Activated naive CD8-positive, alpha-beta T cell (primary cell): ENCODE results near the gene SRPK3.
A peak's percentile ranks its signal among the peaks of the same experiment; 100 is the strongest.
"Not testable (repeated sequence)": the region's sequence is repeated elsewhere in the genome, so short reads cannot be mapped to it uniquely, and the experiment has no call there.

Experiments
- H3K27ac Mint-ChIP-seq: one replicate; pipeline ENCODE4 v1.8.0; 2021; ENCODE audit warnings: mixed read lengths
- H3K27me3 Mint-ChIP-seq: one replicate; pipeline ENCODE4 v1.8.0; 2021; ENCODE audit warnings: mixed read lengths
- H3K36me3 Mint-ChIP-seq: one replicate; pipeline ENCODE4 v1.8.0; 2021; ENCODE audit warnings: mixed read lengths
- H3K4me1 Mint-ChIP-seq: one replicate; pipeline ENCODE4 v1.8.0; 2021; ENCODE audit warnings: low read depth, mixed read lengths
- H3K4me3 Mint-ChIP-seq: one replicate; pipeline ENCODE4 v1.8.0; 2021; ENCODE audit warnings: mild to moderate bottlenecking, mixed read lengths
- H3K9me3 Mint-ChIP-seq: one replicate; pipeline ENCODE4 v1.8.0; 2021; ENCODE audit warnings: low read depth, mixed read lengths

SRPK3 gene

DNA sequence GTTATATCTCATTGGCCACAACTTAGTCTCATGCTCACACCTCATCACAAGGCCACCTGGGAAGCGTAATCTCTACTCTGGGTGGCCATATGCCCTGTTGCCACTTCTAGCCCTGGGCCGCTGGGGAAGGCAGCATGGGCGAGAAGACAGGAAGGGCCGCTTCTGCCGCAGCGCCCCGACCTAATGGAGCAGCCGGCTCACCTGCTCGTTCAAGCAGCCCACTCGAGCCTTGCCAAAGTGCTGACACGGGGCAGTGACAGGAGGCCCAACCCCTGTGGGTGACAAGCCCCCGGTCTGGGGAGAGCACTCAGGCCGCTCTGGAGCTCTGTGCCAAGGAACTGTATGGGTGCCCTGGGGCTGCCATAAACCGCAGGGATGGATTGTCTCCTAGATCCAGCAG, 38.7 kb upstream of the SRPK3 start:
- not testable (repeated sequence) for H3K36me3 Mint-ChIP-seq, H3K27me3 Mint-ChIP-seq, H3K9me3 Mint-ChIP-seq, H3K27ac Mint-ChIP-seq, H3K4me3 Mint-ChIP-seq
- peaks cover 15% of the 10 kb centered on the region for H3K4me1 Mint-ChIP-seq

DNA sequence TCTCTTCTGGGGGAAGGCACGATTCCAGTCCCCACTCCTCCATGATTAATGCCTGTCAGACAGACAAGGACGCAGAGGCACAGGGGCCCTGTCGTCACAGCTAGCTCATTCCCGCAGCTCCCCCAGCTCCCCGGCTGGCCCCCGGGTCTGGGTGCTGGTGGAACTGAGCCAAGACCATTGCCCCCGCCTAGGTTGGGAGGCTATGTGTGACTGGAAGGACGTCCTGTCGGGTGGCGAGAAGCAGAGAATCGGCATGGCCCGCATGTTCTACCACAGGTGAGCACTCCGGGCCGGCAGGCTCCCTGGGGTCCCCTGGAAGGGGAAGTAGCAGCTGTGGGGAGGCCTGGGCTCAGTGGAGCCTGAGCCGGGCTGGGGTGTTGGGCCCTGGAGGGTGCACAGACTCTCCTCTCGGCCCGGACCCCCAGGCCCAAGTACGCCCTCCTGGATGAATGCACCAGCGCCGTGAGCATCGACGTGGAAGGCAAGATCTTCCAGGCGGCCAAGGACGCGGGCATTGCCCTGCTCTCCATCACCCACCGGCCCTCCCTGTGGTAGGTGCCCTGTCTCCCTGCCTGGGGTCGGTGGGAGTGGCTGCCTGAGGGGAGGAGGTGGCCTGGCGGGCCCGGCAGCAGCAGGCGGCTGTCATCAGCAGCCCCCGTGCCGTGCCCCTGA, 37.9 kb upstream of the SRPK3 start:
- not testable (repeated sequence) for H3K27ac Mint-ChIP-seq, H3K4me3 Mint-ChIP-seq, H3K9me3 Mint-ChIP-seq, H3K36me3 Mint-ChIP-seq, H3K27me3 Mint-ChIP-seq
- peaks cover 15% of the 10 kb centered on the region for H3K4me1 Mint-ChIP-seq

DNA sequence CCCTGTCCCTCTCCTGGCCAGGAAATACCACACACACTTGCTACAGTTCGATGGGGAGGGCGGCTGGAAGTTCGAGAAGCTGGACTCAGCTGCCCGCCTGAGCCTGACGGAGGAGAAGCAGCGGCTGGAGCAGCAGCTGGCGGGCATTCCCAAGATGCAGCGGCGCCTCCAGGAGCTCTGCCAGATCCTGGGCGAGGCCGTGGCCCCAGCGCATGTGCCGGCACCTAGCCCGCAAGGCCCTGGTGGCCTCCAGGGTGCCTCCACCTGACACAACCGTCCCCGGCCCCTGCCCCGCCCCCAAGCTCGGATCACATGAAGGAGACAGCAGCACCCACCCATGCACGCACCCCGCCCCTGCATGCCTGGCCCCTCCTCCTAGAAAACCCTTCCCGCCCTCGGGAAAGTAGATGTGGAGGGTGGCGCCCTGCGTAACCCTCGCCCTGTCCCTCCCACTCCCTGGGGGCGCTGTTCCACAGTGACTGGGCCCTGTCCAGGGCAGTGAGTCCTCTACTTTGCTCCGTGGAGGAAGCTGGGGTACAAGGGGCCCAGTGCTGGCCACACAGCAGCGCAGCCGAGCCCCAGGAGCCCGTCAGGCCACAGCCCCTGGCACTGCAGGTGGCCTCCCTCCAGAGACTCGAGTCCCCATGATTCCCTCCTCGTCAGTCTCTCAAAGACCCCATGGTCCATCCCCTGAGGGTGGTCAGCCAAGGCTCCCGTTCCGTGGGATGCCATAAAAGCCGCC, 37.2 kb upstream of the SRPK3 start:
- H3K4me3 Mint-ChIP-seq, H3K36me3 Mint-ChIP-seq, H3K9me3 Mint-ChIP-seq, H3K27ac Mint-ChIP-seq, H3K27me3 Mint-ChIP-seq: not testable (repeated sequence)
- peaks cover 15% of the 10 kb centered on the region for H3K4me1 Mint-ChIP-seq

DNA sequence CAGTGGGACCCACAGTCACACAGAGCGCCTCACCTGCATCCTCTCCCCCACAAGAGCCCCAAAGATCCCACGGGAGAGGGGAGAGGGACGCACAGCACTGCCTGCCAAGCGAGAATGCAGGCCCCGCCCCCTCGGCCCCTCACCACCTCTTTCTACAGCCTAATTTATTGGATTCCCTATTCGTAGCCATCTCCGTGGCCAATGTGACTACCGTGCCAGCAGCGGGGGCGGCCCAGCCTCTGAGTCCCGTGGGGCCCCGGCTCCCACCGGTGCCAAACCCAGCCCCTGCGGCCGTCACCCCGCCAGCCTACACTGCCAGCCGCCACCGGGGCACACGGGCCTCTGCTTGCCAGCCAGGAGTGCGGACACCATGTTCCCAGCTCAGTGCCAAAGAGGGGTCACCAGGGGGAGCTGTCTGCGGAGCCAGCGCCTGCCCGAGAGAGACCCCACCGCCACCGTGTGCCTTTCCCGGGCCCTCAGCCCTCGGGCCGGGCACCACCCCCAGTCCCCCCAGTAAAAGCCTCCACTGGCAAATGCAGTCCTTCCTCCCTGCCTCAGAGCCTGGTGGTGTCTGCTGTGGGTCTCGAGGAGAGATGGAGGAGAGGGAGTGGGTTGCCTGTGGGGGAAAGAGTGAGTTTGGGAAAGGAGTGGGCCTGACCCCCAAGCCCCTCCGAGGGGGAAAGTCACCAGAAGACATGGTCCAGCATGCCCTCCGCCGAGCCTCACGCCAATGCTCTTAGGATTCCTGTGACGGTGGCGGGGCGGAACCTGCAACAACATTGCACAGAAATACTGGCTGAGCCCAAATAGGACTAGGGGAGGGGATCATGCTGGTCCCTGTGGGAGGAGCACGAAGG, 36.4 kb upstream of the SRPK3 start:
- peaks cover 15% of the 10 kb centered on the region for H3K4me1 Mint-ChIP-seq
- H3K36me3 Mint-ChIP-seq: no peaks in the 10 kb centered on the region
- peaks cover 3% of the 10 kb centered on the region for H3K27me3 Mint-ChIP-seq
- H3K9me3 Mint-ChIP-seq: no peaks in the 10 kb centered on the region
- H3K4me3 Mint-ChIP-seq: peak overlapping the region; percentile 20
- H3K27ac Mint-ChIP-seq: no peak overlapping the region

DNA sequence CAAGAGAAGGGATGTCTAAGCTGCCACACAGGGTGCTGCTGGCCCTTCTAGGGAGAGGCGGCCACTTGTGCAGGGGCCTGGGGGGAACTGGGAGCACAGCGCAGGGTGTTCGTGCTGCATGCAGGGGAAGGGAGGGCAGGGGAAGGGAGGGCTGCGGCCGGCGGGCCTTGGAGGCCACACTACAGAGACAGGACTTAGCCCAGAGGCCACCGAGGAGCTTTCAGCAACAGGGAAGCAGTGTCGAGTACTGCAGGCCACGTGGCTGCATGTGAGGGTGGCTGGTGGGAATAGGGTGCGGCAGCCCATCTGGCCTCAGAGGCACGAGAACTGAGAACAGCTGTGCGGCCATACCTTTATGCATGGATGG, 35.8 kb upstream of the SRPK3 start:
- not testable (repeated sequence) for H3K27me3 Mint-ChIP-seq, H3K36me3 Mint-ChIP-seq, H3K4me3 Mint-ChIP-seq, H3K9me3 Mint-ChIP-seq, H3K27ac Mint-ChIP-seq
- peaks cover 13% of the 10 kb centered on the region for H3K4me1 Mint-ChIP-seq

DNA sequence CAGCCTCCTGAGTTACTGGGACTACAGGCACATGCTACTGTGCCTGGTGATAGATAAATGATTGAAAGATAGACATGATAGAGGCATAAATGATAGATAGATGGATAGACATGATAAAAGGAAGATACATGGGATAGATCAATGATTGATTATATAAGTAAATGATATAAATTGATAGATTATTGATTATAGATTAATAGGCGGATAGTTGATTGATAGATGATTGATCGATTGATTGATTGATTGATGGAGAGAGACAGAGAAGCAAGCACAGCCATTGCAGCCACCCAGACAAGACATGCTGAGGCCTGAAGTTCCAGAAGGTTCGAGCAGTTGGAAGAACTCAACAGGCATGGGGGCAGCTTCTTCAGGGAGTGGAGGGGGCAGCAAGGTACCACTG, 34.5 kb upstream of the SRPK3 start:
- Mint-ChIP-seq H3K4me1 (peaks cover 5% of the 10 kb centered on the region), H3K27ac (no peak overlapping the region), H3K36me3 (no peaks in the 10 kb centered on the region), H3K27me3 (peaks cover 3% of the 10 kb centered on the region), H3K4me3 (no peak overlapping the region), H3K9me3 (no peaks in the 10 kb centered on the region)

DNA sequence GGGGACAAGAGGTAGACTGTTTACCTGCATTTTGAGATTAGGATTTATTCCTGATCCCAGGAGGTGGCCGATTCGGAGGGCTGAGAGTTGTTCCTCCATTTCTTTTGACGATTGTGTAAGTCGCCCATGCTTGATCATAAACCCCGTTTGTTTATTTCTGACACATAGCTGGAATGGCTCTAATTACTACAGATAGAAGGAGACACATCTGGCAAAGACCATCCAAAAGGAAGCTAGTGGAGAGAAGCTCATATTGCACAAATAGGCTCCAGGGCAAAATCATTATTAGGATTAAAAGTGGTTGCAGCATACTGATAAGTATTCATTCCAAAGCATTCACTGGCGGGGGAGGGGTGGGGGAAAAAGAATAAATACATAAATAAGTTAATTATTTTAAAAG, 33.9 kb upstream of the SRPK3 start:
- H3K27ac Mint-ChIP-seq, H3K4me3 Mint-ChIP-seq, H3K36me3 Mint-ChIP-seq, H3K4me1 Mint-ChIP-seq, H3K9me3 Mint-ChIP-seq, H3K27me3 Mint-ChIP-seq: not testable (repeated sequence)

DNA sequence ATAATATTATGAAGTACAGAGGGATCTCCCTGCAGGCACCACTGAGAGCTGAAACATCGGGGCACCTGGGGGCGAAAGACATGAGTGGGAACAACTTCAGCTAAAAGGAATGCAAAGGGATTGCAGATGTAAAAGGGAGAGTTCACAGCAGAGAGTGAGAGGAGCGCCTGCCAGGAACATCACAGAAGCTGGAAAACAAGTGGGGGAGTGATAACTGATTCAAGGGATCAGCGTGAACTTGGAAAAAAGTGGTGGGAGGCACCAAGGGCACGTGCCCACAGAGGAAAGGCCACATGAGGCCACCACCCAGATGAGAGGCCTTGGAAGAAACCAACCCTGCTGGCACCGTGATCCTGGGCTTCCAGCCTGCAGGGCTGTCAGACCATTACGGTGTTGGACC, 31.8 kb upstream of the SRPK3 start:
- not testable (repeated sequence) for H3K9me3 Mint-ChIP-seq, H3K4me3 Mint-ChIP-seq, H3K27me3 Mint-ChIP-seq, H3K27ac Mint-ChIP-seq, H3K4me1 Mint-ChIP-seq, H3K36me3 Mint-ChIP-seq

DNA sequence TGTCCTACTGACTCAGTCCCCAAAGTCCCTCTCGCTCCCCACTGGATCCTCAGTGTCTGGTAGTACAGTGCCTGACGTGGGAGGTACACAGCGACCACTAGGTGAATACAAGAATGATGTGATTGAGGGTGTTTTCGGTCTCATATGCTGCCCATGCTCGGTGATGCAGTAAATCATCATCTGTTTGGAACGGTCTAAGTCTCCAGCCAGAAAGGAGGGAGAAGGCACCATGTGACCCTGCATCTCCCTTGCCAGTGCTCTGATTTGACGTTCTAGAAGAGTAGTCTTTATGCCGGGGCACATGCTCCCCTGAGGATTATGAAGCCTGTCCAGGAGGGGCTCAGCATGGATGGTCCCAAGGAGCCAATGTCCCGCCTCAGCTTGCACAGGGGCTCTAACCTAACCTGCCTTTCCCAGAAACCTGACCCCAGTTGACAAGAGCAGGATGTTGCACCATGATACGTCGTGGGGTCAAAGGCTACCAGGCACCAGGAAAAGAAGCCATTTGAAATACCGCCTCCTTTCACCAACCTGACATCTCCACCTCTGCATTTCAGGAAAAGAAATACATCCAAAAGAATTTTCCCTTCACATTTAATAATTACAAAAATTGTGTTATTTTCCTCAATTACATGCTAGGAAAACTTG, 30.6 kb upstream of the SRPK3 start:
- Mint-ChIP-seq H3K9me3 (no peaks in the 10 kb centered on the region), H3K27me3 (peaks cover 3% of the 10 kb centered on the region), H3K4me3 (no peak overlapping the region), H3K27ac (no peak overlapping the region), H3K36me3 (no peaks in the 10 kb centered on the region), H3K4me1 (no peaks in the 10 kb centered on the region)

DNA sequence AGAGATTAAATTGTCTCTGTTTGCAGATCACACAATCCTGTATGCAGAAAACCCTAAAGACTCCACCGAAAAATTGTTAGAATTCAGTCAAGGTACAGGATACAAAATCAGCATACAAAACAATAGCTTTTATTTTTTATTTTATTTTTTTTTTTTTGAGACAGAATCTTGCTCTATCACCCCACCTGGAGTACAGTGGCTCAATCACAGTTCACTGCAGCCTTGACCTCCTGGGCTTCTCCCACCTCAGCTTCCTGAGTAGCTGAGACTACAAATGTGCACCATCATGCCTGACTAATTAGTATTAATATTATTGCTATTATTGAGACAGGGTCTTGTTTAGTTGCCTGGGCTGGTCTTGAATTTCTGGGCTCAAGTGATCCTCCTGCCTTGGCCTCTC, 25.7 kb upstream of the SRPK3 start:
- H3K4me3 Mint-ChIP-seq: no peak overlapping the region
- no peaks in the 10 kb centered on the region for H3K36me3 Mint-ChIP-seq
- H3K4me1 Mint-ChIP-seq: no peaks in the 10 kb centered on the region
- no peaks in the 10 kb centered on the region for H3K9me3 Mint-ChIP-seq
- H3K27ac Mint-ChIP-seq: no peak overlapping the region
- H3K27me3 Mint-ChIP-seq: no peaks in the 10 kb centered on the region

DNA sequence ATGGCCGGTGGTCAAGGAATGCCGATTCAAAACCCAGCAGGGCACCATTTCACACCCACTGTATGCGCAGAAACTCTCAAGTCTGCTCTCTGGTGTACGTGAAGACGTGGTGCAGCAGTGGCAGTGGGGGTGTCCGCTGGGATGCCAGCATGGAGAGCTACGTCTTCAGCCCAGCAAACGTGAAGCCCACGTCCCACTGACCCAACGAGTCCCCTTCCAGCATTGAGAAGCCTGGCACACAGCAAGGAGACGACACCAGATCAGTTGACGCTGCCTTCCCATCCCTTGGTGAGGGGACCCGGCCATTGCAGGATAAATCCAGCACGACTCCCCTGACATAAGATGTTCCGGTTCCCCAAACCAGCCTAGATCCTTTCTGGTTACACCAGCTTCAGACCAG, 19.0 kb upstream of the SRPK3 start:
- Mint-ChIP-seq H3K4me3 (no peak overlapping the region), H3K36me3 (no peaks in the 10 kb centered on the region), H3K27me3 (no peaks in the 10 kb centered on the region), H3K9me3 (no peaks in the 10 kb centered on the region), H3K4me1 (peaks cover 10% of the 10 kb centered on the region), H3K27ac (no peak overlapping the region)

DNA sequence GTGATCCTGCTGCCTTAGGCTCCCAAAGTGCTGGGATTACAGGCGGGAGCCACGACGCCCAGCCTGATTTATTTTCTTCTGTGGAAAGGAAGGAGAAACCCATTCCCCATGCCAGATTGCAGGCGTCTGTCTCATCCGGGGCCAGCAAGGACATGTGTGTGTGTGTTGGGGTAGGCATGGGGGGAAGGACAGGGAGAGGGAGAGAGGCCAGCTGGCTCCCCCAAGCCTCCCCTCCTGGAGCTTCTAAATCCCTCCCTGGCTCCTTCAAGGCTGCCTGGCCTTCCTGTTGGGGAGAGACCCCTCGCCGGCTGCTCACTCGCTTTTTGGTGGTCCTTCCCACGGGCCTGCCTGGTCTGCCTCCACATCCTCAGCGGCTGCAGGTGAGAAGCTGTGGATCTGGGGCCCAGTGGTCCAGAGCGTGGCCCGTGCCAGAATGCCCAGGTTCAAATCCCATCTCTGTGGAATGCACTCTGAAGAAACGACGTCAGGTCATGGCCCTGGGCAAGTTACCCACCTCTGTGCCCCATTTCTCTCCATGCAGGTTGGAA, 18.1 kb upstream of the SRPK3 start:
- H3K4me1 Mint-ChIP-seq: peaks cover 10% of the 10 kb centered on the region
- no peak overlapping the region for H3K27ac Mint-ChIP-seq
- H3K9me3 Mint-ChIP-seq: no peaks in the 10 kb centered on the region
- H3K27me3 Mint-ChIP-seq: no peaks in the 10 kb centered on the region
- no peaks in the 10 kb centered on the region for H3K36me3 Mint-ChIP-seq
- no peak overlapping the region for H3K4me3 Mint-ChIP-seq

DNA sequence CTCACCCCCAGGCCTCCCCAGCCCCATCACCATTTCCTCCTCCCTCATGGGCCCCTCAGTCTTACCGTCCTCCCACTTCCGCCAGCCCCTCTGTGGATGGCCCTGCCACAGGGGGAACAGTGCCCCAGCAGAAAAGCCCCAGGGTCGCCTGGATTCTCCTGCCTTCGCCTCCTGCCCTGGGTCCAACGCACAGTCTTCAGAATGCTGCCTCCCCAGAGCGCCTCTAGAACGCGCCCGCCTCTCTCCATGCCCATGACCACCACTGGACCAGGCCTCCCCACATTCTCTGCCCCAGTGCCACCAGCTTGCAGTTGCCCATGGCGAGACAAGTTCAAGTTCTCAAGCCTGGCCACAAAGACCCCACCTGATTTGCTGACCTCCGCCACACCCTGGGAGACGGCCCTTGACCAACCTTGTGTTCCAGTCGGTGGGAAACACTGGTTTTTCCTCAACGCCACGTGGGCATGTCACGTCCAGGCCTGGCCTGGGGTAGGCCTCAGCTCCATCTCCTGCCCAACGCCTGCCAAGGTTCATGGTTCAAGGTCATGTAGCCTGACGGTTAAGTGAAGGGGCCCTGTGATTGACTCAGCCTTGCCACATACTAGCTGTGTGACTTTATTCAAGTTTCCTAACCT, 17.4 kb upstream of the SRPK3 start:
- Mint-ChIP-seq H3K9me3 (no peaks in the 10 kb centered on the region), H3K4me1 (peaks cover 14% of the 10 kb centered on the region), H3K36me3 (no peaks in the 10 kb centered on the region), H3K27me3 (no peaks in the 10 kb centered on the region), H3K27ac (no peak overlapping the region), H3K4me3 (no peak overlapping the region)

DNA sequence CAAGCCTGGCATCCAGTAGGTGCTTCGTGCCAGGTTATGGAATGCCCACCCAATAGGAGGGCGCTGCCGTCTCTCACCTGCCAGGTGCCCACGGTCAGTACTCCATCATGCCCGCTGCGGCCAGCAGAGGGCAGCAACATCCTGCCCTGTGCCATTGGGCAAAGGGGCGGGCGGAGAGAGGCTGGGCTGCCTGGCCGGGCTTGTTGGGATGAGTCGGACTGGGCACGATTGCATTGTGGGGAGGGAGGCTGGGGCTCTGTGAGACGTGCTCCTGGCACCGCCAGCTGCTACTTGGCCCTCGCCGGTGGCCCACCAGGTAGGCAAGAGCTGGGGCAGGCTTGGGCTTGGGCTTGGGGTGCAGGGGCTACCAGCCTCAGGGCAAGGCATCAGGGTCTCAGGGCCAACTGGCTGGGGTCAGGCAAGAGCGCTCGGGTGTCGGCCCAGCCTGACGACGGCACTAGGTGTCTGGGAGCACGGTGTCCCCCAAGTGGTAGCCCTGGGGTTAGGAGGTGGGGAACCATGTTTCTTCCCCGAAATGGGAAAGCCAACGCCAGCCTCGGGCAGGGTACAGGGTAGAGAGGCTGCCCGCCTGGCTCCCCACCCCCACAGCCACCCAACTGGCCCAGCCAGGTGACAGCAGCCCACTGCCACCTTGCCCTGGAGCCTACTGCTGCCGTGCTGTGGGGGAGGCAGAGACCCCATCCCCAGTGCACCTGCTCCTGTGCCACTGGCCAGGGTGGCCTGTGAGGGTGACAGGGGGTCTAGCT, 16.7 kb upstream of the SRPK3 start, which contains the start of gene PLXNB3:
PLXNB3 (plus strand) TSS at position 261 of the 767 bp plus-strand sequence. CDS start 1,287 bp downstream, outside the sequence.
- H3K4me3 Mint-ChIP-seq: peak within 1 kb of the TSS; percentile 35

More for the DNA sequence above, 16.7 kb upstream of the SRPK3 start, which contains the start of gene PLXNB3:
- H3K27ac Mint-ChIP-seq: no peak within 1 kb of the TSS
- no peaks in the 10 kb centered on the region for H3K27me3 Mint-ChIP-seq
- H3K36me3 Mint-ChIP-seq: no peaks in the 10 kb centered on the region
- no peaks in the 10 kb centered on the region for H3K9me3 Mint-ChIP-seq
- H3K4me1 Mint-ChIP-seq: peaks cover 14% of the 10 kb centered on the region
